Kidney epithelial cell (primary cell): ENCODE measurements around the gene ZBED1. TPM values are rescaled to one million over a fixed set of nuclear protein-coding genes. Genes with fewer than 3 reads are reported as not detected.

ENCODE experiments used
- DNase-seq: peaks from one replicate; pipeline ENCODE4 v3.0.0-alpha.2; 2010; ENCODE audit warnings: low read depth
- H3K27me3 ChIP-seq: 2 replicates; pipeline ENCODE4 v1.6.0; 2011; ENCODE audit warnings: low read length; ENCODE audit not compliant: control insufficient read depth, insufficient read depth
- H3K36me3 ChIP-seq: 2 replicates; pipeline ENCODE4 v1.5.1; 2011; ENCODE audit warnings: low read length; ENCODE audit not compliant: control insufficient read depth, insufficient read depth
- H3K4me3 ChIP-seq: 2 replicates; pipeline ENCODE4 v1.5.1; 2011; ENCODE audit warnings: low read depth, mild to moderate bottlenecking, control low read depth, low read length
- total RNA-seq: library from RNA; depleted of rRNA; stranded (reverse); fragments of >200 nt; gene quantifications from 2 replicates; pipeline ENCODE4 v1.2.3, GENCODE V29; 2015
- TF ChIP-seq, protein P1 (sequence below): IDR thresholded peaks from 2 replicates; pipeline ENCODE4 v1.5.1; 2011; ENCODE audit warnings: mild to moderate bottlenecking, moderate library complexity, low read length, control low read depth, inconsistent platforms; ENCODE audit not compliant: insufficient read depth, poor library complexity, severe bottlenecking

The ZBED1 gene
- total RNA-seq, 1 donor from 2014 or later, result 48.3 TPM

DNA sequence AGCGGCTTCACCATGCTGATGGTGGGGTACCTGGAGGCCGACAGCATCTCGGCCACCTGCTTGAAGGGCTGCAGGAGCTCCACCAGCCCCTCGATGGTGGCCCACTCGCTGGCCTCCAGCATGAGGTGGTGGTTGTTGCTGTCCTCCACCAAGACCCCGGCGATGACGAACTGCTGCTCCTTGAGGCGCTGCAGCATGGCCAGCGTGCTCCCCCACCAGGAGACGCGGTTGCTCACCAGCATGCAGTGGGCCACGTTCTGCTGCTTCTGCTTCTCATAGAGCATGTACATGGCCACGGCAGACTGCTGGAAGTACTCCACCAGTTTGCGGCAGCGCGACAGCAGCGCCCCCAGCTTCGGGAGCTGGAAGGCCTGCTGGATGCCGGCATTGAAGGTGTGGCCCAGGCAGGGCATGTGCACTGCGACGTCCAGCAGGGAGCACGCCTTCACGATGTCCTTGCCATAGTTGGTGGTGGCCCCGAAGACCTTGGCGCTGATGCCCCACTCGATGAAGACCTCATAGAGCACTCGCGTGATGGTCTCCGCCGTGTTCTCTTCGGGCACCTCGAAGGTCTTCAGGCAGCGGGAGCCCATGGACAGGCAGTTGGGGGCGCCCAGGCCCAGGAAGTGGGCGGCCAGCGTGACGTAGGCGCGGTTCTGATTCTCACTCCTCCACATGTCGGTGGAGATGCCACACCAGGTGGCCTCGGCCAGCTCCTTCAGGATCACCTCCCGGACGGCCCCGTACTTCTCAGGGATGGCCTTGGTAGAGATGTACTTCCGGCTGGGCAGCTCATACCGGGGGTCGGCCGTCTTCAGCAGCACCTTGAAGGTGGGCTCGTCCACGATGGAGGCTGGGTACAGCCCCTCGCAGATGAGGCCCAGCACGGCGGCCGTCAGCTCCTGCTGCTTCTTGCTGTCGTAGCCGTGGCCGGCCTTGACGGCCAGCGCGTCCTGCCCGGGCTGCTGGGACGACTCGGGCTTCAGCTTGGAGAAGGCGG is 11.0 kb downstream of the ZBED1 start:
- H3K4me3 ChIP-seq, result no peak overlapping the region
- peaks cover 3% of the 10 kb centered on the region for H3K36me3 ChIP-seq
- no peaks in the 10 kb centered on the region for H3K27me3 ChIP-seq
- DNase-seq, result no peak
- TF ChIP-seq, protein P1, sequence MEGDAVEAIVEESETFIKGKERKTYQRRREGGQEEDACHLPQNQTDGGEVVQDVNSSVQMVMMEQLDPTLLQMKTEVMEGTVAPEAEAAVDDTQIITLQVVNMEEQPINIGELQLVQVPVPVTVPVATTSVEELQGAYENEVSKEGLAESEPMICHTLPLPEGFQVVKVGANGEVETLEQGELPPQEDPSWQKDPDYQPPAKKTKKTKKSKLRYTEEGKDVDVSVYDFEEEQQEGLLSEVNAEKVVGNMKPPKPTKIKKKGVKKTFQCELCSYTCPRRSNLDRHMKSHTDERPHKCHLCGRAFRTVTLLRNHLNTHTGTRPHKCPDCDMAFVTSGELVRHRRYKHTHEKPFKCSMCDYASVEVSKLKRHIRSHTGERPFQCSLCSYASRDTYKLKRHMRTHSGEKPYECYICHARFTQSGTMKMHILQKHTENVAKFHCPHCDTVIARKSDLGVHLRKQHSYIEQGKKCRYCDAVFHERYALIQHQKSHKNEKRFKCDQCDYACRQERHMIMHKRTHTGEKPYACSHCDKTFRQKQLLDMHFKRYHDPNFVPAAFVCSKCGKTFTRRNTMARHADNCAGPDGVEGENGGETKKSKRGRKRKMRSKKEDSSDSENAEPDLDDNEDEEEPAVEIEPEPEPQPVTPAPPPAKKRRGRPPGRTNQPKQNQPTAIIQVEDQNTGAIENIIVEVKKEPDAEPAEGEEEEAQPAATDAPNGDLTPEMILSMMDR, result no peak

DNA sequence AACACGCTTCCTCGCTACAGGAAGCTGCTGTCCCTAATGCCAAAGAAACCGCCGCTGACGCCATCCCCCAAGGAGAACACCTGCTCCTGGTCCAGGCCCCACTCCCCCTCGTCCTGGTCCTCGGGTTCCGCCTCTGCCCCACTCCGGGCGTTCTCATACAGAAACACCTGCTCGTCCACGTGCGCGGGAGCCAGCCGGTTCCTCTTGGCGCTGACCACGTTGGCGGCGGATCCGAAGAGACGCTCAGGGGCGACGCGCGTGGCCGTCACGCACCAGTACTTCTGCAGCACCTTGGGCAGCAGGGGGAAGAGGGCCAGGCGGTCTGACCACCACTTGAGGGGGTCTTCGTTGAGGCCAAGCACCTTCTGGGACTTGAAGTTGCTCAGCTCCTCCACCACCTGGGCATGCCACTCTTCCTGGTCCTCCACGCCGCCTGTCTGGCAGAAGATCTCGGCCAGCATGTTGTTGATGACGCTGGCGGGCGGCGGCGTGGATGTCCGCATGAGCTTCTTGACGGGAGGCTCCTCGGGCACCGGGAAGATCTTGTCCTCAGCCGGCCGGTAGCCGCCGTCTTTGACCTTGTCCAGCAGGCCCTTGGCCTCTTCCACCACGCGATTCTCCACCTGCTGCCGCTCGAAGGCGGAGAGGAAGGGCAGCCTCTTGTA is 12.0 kb downstream of the ZBED1 start:
- Histone ChIP-seq H3K4me3 (no peak overlapping the region), H3K36me3 (peaks cover 3% of the 10 kb centered on the region), H3K27me3 (no peaks in the 10 kb centered on the region)
- TF ChIP-seq, protein P1, result no peak
- DNase-seq, result no peak

DNA sequence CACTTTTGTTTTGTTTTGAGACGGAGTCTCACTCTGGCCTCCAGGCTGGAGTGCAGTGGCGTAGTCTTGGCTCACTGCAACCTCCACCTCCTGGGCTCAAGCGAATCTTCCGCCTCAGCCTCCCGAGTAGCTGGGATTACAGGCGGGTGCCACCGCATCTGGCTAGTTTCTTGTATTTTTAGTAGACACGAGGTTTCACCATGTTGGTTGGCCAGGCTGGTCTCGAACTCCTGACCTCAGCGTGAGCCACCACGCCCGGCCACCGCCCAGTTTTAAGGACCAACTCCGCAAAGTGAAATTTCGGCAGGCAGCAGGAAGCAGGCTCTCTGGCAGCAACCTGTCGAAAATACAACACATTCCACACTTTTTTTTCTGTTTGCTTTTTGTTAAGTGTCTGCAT is 13.4 kb downstream of the ZBED1 start:
- no peaks in the 10 kb centered on the region for H3K27me3 ChIP-seq
- DNase-seq, result no peak
- no peak overlapping the region for H3K4me3 ChIP-seq
- peaks cover 3% of the 10 kb centered on the region for H3K36me3 ChIP-seq
- TF ChIP-seq, protein P1, result no peak

GRCh38 chrX:2486476-2487133 is 14.2 kb downstream of the ZBED1 start:
- TF ChIP-seq, protein P1, result no peak
- no peak for DNase-seq
- Histone ChIP-seq H3K36me3 (peaks cover 3% of the 10 kb centered on the region), H3K4me3 (no peak overlapping the region), H3K27me3 (no peaks in the 10 kb centered on the region)

DNA sequence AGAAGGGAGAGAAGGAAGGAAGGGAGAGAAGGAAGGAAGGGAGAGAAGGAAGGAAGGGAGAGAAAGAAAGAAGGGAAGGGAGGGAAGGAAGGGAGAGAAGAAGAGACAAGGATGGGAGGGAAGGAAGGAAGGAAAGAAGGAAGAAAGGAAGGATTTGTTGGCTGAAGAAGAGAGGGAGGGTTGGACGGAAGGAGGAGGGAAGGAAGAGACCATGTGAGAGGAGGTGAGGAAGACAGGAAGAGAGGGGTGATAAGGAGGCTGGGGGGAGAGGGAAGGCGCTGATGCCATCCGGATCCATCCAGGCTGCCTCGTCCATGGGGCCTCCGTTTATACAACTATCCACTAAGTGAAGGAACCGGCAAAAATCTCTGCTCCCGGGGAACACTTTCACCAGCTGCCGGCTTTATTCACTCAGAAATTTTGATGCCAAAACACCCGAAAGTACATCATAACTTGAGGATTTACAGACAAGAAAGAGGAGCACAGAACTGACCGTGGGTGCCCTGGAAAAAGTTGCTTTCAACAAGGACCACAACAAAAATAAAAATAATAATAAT is 14.9 kb downstream of the ZBED1 start:
- Histone ChIP-seq H3K4me3 (no peak overlapping the region), H3K36me3 (peaks cover 3% of the 10 kb centered on the region), H3K27me3 (no peaks in the 10 kb centered on the region)
- no peak for DNase-seq
- TF ChIP-seq, protein P1, result no peak
